ACHN (cell line): Measurements from ENCODE around the gene GATA3.

Source experiments
- DNase-seq: peaks from one replicate; pipeline ENCODE4 v3.0.0-alpha.2; 2015
- in situ Hi-C: cut with HindIII; loops from 2 replicates; pipeline ENCODE4 v1.10.0; 2017; ENCODE audit warnings: low sequenced_read_pairs, low pct_ligation_motif_present, low pct_unique_long_range_greater_than_20kb

GATA3 gene

DNA sequence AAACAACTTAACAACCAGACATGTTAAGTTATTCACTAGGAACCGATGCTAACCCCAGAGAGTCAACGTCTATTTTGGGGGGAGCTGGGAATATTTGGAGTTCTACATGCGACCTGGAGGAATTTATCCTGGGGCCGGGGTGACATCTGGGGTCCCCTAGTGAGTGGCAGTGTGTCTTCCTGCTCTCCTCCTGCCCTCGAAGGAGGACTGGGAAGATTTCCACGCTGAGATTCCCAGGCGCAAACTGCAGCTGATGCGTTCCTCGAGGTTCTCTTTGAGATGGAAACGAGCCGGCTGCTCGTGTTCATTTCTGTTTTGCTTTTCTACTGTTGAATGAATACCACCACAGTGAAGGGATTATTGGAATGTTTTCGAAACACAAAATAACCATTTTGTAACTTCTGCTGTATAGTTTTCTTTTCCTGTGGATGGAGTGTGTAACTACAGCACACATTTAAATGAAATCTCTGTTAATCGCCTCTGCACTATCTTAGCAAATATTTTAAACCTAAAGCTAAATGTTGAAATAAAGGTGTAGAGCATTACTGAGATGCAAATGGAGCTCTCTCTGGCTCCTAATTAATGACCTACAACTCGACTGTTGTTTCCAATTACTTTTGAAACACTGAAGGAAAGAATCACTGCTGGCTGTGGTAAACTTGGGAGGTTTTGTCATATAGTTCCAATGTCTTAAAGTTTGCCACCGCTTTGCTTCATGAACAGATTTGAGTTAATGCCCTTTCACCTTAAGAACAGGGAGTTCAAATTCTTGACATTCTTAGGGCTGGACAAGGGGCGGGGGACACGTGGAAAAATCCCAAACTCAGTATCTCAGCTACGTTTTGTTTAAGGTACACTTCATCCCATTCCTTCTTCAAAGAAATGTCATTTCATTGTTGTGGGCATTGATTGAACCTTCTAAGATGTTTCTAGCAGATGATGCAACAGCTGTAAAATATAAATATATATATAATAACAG, 21.1 kb downstream of the GATA3 start:
- DNase-seq = no peak
- in situ Hi-C loops = no loop called here

DNA sequence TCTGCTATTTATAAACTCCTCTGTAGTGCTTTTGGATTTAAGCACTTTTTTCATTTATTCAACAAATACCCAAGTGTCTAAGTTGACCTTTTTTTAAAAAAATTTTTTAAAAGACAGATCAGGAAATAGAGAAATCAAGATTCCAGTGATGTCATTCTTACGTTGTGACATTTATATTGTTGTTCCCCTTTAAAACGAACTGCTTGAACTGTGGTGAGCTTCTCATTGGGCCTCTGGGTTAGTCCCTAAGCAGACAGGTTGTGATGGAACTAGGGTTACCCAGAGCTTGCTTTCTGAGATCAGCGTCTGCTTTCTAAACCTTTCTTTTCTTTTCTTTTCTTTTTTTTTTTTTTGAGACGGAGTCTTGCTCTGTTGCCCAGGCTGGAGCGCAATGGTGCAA, 22.4 kb downstream of the GATA3 start:
- in situ Hi-C loops = no loop called here
- no peak for DNase-seq

DNA sequence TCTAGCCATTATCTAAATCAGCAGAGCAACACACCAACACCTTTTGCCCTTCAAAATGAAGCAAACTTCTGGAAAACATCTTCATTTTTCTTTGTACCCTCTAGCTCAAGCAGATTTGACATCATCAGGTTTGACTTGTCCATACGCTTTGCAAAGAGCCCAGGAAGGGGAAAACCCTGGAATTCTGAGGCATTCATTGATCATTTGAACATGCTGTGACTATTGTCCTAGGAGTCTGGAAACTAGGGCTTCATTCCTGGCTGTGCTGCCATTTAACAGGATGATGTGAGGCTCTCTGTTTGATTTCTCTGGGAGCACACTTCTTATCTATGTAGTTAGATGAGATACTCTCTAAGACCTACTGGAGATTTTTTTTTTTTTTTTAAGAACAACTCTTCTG, 23.5 kb downstream of the GATA3 start:
- DNase-seq = no peak
- in situ Hi-C loops = no loop called here

DNA sequence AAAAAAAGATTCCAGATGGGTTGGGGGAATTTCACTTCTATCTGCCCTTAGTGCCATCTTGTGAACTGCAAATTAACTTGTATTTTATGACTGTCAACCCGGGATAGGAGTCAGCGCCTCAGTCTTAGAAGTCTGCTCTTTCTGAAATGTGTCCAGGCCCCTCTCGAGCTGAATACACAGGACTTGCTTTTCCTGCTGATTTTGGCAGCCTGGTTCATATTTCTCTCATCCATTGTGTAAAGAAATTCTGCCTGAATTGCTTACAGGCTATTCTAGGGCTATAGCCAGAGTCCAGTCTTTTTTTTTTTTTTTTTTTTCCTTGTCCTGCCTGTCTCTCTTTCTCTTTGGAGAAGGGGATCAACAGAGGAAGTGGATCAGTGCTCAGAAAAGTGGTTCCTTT, 24.6 kb downstream of the GATA3 start:
- no peak for DNase-seq
- in situ Hi-C loops = no loop called here

DNA sequence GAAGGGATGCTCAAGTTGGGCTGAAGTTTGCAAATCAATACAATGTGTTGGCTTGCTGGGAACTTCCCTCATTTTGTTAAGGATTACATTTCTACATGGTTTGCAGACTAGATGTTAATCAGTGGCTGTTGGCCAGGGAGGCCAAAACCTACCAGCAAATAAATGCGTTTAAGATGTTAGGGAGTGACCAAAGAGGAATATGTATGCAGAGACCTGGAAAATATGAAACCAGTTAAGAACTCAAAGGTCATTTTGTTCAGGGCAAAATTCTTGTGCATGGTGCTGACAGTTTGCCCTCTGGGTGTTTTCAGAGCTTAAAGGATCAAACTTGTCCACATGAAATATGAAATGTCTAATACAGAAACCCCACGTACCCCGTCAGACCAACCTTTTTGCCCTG, 30.3 kb downstream of the GATA3 start:
- no peak for DNase-seq
- in situ Hi-C loops = no loop called here

DNA sequence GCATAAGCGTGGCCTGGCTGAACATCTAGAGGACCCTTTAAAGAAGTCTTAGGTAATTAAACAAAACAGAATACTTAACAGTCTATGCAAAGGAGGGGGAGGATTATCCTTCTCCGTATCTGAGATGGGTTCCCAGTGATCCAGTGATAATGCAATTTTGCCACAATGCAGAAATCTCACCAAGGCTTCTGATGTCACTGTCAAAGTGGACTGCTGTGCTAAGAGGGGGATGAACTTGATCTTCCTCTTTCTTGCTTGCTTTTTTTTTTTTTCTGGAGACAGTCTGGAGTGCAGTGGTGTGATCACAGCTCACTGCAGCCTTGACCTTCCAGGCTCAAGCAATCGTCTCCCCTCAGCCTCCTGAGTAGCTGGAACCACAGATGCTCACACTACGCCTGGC, 30.8 kb downstream of the GATA3 start:
- in situ Hi-C loops = no loop called here
- no peak for DNase-seq

DNA sequence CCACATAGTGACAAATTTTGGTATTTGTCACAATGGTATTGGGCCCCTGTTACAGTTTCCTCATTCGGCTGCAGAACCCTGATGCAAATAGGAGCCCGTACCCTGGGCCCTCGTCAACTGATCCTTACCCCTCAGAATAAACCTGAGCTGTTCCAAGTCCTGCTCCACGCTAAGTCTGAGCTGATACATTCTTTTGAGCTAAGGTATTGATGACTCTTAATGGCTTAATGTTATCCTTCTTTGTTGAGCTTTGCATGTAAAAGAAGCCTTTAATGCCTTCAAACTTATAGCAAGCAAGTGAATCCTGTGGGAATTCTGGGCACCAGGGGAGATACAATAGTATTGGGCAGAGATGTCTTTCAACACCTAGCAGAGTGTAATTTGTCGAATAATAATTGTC, 31.8 kb downstream of the GATA3 start:
- no peak for DNase-seq

DNA sequence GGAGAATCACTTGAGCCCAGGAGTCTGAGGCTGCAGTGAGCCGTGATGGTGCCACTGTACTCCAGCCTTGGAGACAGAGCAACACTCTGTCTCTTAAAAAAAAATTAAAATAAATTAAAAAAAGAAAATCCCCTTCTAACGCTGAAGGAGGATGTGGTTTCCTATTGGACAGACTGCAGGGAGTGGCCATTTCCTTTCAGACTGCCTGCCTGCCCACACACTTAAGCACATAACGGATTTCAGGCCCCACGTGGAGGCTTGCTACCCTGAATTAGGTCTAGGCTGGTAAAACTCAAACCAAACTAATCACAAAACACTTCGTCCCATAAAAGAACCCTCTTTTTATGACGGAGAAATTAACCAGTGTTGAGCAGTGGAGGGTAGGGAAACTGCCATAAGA, 34.0 kb downstream of the GATA3 start:
- in situ Hi-C loops = no loop called here
- no peak for DNase-seq

More for the DNA sequence above, 31.8 kb downstream of the GATA3 start:
- in situ Hi-C loops = no loop called here

DNA sequence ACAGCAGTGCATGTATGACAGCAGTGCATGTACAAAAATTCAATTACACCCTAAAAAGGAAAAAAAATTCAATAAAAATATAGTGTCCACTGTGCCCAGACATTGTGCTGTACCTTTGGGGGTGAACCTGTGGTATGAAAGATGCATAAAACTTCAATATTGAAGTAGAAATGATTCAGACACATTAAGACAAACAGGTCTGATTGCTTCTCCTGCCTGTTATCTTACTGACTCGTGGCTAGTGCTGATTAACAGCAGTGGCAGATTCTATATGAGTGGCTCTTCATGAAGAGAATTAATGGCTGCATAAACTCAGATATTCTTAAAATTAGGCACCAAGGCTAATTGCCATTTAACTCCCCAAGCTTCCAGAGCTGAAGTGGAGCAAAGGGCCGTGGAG, 37.9 kb downstream of the GATA3 start:
- no peak for DNase-seq
- in situ Hi-C loops = no loop called here

DNA sequence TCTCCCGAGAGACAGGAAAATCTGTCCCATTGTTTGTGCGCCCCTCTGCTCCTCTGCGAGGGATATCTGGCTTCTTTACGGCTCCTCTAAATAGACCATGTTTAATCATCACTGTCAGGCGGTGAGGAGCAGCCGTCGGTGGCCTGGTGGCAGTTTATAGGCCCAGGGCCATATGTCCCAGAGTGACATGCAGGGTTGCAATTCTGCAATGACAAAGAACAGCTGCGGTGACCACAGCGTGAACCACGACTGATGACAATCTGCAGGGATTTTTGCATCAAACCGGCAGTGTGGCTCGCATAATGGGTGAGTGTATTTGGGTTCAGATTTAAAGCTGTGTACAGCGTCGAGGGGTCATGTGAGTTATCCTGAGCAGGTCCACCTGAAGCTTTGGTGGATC, 41.5 kb downstream of the GATA3 start:
- DNase-seq = no peak
- in situ Hi-C loops = no loop called here

DNA sequence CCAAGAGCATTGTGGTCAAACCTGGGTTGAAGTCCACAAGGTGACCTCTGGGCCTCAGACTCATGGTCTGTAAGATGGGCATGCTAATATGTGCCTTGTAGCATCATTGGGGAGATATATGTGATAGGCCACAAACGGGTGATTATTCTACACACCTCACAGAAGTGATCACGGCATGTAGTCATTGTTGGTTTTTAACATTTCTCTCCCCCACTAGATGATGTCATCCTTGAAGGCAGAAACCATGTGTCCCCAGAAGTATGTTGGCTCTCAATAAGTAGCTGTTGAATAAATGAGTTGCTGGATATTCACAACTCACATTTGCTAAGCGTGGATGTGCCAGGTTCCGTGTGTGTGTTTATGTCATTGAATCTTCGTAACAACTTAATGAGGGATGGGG, 42.4 kb downstream of the GATA3 start:
- DNase-seq = no peak
- in situ Hi-C loops = no loop called here

DNA sequence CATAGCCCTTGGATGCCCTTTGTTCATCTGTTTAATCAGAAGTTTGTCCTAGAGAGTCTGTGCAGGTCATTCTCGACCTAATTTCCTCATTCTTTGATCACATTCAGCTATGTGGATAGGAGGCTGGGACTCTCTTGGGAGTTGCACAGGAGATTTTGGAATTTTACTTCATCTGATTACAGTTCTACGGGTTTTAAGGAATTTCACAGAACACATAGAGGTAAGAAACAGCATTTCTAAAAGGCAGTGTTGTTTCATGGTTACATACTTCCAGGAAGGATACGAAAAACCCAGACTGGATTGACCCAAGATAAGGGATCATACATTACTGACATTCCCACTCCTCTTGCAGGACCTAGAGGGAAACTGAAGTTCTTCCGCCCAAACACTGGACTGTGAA, 45.9 kb downstream of the GATA3 start:
- in situ Hi-C loops = no loop called here
- DNase-seq = no peak

DNA sequence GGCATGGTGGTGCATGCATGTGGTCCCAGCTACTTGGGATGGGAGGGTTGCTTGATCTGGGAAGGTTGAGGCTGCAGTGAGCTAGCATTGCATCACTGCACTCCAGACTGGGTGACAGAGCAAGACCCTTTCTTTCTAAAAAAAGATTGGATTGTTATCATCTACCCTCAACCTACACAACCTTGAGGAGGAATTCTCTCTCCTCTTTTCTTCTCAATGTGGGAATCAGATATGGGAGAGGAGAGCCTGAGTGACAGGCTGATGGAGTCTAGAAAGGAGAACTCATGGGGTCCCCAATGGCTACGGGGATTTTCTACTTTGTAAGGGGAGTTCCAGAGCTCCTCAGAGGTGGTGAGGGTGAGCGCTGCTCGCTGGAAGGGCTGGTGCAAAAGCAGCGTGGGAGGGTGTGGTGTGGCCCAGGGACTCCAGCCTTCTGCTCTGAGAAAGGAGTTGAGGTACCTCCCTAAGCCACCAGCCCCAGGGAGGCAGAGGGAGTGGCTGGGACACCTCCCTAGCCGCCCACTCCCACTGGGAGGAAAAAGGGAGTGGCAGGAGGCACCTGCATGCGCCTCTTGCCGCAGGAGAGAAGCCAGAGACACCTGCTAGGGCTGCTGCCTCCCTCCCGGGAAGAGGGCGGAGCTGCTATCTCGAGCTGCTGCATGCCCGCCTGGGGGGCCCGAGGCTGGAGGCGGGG, 48.4 kb downstream of the GATA3 start:
- no peak for DNase-seq
- in situ Hi-C loops = no loop called here

DNA sequence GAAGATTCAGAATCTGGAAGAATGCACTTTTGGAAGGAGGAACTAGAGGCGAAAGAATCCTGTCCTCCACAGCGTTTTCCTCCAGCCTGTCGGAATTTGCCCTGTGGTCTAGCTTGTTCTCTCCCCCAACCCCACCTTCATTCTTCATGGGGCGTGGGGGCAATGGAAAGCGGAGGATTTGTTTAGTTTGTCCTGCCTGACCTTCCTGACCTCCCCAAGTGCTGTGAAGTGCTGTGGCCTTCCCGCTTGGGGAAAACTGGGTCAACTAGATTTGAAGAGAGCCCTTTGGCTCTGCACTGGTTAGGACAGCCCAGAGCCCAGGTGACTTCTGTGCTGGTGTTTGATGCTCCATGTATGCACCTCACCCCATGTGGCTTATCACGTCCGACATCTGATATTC, 49.1 kb downstream of the GATA3 start:
- in situ Hi-C loops = no loop called here
- no peak for DNase-seq

DNA sequence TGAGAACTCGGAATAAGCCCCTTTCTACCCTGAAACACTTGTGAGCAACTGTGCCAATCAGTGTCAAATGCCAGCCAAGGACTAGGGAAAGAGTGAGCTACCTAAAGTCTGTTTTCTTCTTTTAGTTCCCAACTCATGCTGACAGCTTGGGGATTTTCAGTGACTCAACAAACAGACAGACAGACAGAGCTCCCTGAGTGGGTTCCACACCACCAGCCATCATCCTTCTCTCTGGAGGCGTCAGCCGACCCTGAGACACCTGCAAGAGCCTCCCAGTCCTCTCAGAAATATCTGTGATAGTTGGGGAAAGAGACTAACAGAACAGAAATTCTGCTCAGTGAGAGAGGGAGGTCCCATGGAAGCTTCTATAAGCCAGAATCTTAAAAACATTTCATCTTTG, 49.5 kb downstream of the GATA3 start:
- DNase-seq = no peak
- in situ Hi-C loops = no loop called here

DNA sequence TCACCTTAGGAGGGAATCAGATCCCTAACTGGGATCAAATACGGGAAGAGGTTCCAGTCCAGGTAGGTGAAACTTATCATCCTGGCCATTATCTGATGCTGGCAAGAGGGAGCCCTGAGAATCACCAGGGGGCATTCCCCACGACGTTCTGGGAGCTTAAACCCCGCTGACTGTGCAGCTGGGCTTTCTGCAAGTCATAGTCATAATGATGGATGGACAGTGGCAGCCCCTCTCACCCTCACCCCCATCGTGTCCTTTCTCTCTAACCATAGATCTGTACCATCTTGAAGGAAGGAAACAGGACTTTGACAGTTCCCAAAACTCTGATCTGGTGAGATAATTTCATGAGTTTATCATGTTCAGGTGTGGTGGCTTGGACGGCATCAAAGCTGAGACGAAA, 50.2 kb downstream of the GATA3 start:
- in situ Hi-C loops = no loop called here
- DNase-seq = no peak

DNA sequence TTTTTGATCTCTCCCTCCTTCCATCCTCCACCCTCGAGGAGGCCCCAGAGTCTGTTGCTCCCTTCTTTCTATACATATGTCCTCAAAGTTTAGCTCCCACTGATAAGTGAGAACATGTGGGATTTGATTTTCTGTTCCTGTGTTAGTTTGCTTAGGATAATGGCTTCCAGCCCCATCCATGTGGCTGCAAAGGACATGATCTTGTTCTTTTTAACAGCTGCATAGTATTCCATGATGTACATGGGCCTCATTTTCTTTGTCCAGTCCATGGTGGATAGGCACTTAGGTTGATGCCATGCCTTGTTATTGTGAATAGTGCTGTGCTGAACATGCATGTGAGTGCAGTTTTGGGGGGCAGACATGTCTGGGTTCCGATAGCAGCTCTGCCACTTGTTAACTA, 51.4 kb downstream of the GATA3 start:
- DNase-seq = no peak
- in situ Hi-C loops = no loop called here

DNA sequence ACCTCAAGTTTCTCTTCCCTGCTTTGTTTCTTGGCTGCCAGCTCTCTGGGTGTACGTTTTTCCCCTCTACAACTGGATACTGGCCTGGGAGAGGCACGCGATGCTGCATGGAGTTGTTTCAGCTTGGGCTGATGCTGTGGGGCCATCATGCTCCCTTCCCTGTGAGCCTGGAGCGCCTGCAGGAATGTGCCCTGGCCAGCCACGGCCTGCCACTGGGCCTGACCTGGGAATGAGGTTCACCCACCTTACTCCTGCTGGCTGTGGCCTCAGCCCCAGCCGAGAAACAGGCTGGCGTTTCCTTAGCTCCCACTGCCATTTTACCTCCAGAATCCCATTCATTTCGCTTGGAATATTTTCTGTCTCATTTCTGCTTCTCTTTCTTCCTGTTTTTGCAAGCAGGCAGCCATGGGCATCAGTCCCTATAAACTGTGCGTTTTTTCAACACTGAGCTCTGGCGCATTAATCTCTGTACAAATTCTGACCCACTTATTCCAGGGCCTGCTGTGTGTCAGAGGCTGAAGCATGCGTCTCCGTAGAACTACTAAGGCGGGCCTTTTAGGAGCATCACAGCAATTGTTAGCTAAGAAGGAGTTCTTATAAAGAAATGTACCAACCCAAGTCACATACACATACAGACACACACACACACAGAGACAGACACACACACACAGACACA, 57.9 kb downstream of the GATA3 start:
- DNase-seq = no peak
- in situ Hi-C loops = no loop called here

DNA sequence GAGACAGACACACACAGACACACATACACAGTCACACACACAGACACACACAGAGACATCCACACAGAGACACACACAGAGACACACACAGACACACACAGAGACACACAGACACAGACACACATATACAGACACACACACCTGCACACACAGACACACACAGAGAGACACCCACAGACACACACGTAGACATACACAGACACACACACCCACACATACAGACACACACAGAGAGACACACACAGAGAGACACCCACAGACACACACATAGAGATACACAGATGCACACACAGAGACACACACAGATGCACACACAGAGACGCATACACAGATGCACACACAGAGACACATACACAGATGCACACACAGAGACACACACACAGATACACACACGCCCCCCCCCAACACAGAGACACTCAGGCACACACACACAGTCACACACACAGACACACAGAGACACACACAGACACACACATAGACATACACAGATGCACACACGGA, 58.5 kb downstream of the GATA3 start:
- in situ Hi-C loops = no loop called here
- DNase-seq = no peak
